Activated naive CD8-positive, alpha-beta T cell (primary cell): Measurements from ENCODE around the gene TMEM225.
"Not testable (repeated sequence)": the region's sequence is repeated elsewhere in the genome, so short reads cannot be mapped to it uniquely, and the experiment has no call there.

Source experiments
- H3K27ac Mint-ChIP-seq: one replicate; pipeline ENCODE4 v1.8.0; 2021; ENCODE audit warnings: mixed read lengths
- H3K27me3 Mint-ChIP-seq: one replicate; pipeline ENCODE4 v1.8.0; 2021; ENCODE audit warnings: mixed read lengths
- H3K36me3 Mint-ChIP-seq: one replicate; pipeline ENCODE4 v1.8.0; 2021; ENCODE audit warnings: mixed read lengths
- H3K4me1 Mint-ChIP-seq: one replicate; pipeline ENCODE4 v1.8.0; 2021; ENCODE audit warnings: low read depth, mixed read lengths
- H3K4me3 Mint-ChIP-seq: one replicate; pipeline ENCODE4 v1.8.0; 2021; ENCODE audit warnings: mild to moderate bottlenecking, mixed read lengths
- H3K9me3 Mint-ChIP-seq: one replicate; pipeline ENCODE4 v1.8.0; 2021; ENCODE audit warnings: low read depth, mixed read lengths

The TMEM225 gene

DNA sequence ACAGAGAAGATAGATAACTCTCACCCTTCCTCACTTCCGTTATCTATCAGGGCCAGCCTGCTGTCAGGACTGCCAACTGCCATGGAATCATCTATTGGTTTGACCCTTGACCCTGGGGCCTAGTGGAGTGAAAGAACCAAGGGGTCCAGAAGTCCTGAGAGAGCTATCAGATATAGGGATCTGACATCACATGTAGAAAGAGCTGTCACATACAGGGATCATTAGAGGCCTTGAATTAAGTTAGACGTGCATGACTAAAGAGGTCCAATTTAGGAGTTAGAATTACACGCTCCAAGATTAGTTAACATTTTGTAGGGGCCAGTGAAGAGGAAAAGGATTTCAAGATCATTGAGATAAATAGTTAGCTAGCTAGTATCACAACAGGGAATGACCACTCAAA is at the start of gene TMEM225:
TMEM225 (minus strand) TSS at position 101 of the 400 bp plus-strand sequence. CDS start 245 bp downstream, outside the sequence.
- Mint-ChIP-seq H3K4me1 (no peaks in the 10 kb centered on the region), H3K27me3 (peaks cover 3% of the 10 kb centered on the region), H3K27ac (no peak within 1 kb of the TSS), H3K9me3 (no peaks in the 10 kb centered on the region), H3K36me3 (no peaks in the 10 kb centered on the region), H3K4me3 (no peak within 1 kb of the TSS)

DNA sequence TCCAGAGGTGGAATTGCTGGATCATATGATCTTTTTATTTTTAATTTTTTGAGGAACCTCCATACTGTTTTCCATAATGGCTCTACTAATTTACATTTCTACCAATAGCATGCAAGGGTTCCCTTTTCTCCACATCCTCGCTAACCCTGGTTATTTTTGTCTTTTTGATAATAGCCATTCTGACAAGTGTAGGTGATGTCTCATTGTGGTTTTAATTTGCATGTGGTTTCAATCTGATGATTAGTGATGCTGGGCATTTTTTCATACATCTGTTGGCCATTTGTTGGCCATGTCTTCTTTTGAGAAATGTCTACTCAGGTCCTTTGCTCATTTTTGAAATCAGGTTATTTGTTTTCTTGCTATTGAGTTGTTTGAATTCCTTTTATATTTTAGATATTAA is 38.6 kb upstream of the TMEM225 start:
- Mint-ChIP-seq H3K4me3 (no peak overlapping the region), H3K9me3 (no peaks in the 10 kb centered on the region), H3K27me3 (peaks cover 2% of the 10 kb centered on the region), H3K36me3 (no peaks in the 10 kb centered on the region), H3K4me1 (no peaks in the 10 kb centered on the region), H3K27ac (no peak overlapping the region)

DNA sequence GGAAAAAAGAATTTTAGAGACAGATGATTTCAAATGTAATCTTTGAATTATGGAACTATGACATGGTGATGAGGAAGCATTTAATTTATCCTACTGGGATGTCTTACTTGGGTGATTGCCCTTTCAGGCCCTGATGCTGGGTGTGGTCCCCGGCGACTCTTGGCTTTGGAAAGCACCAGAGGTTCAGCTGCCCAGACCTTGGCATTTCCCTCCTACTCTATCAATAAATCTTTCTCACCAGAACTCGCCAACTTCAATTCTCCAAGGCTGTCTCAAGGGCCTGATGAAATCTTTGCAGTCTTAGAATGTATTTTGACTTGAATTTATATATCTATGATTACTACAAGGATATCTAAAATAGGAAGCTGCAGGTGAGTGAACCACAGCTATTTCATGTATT is 35.5 kb upstream of the TMEM225 start:
- H3K36me3 Mint-ChIP-seq = no peaks in the 10 kb centered on the region
- peaks cover 2% of the 10 kb centered on the region for H3K27me3 Mint-ChIP-seq
- no peak overlapping the region for H3K4me3 Mint-ChIP-seq
- no peaks in the 10 kb centered on the region for H3K4me1 Mint-ChIP-seq
- no peak overlapping the region for H3K27ac Mint-ChIP-seq
- H3K9me3 Mint-ChIP-seq = no peaks in the 10 kb centered on the region

DNA sequence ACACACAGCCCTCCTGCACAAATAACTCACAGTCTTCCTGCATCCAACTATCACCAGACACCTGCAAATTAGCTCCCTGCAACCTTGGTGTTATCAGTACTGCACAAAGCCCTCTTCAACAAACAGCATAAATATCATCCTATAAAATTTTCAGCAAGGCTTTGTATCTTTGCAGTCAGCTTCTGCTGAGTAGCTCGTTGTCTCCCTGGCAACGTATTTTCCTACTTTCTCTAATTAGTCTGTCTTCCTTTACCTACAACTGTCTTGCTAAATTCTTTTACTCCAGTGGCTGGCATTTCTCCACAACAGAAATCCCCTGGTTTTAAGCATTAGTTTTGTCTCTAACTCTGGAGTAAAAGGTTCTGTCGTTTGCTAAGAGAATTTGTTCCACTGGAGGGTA is 20.4 kb upstream of the TMEM225 start:
- no peak overlapping the region for H3K27ac Mint-ChIP-seq
- peaks cover 2% of the 10 kb centered on the region for H3K27me3 Mint-ChIP-seq
- H3K9me3 Mint-ChIP-seq = no peaks in the 10 kb centered on the region
- H3K36me3 Mint-ChIP-seq = no peaks in the 10 kb centered on the region
- H3K4me1 Mint-ChIP-seq = no peaks in the 10 kb centered on the region
- no peak overlapping the region for H3K4me3 Mint-ChIP-seq

DNA sequence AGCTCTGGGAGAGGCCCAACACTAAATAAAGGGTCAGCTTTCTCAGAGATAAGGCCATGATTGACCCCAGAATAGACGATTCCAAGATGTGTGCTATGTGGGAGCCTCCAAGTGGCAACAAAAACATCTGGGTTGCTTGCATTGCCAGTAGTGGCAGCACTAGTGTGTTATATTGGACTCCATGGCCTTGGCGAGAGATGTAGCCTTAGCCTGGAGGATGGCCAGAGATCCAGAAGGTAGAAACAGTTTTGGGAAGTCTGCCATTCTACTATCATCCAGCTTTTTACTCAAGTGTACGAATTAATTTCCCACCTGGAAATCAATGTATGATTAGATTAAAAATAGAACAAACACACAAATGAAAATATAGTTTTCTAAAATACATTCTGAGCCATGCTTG is 19.5 kb upstream of the TMEM225 start:
- Mint-ChIP-seq H3K27ac (no peak overlapping the region), H3K36me3 (no peaks in the 10 kb centered on the region), H3K9me3 (no peaks in the 10 kb centered on the region), H3K27me3 (peaks cover 2% of the 10 kb centered on the region), H3K4me1 (no peaks in the 10 kb centered on the region), H3K4me3 (no peak overlapping the region)

- Mint-ChIP-seq H3K9me3 (no peaks in the 10 kb centered on the region), H3K36me3 (no peaks in the 10 kb centered on the region), H3K27me3 (peaks cover 2% of the 10 kb centered on the region), H3K4me1 (no peaks in the 10 kb centered on the region), H3K4me3 (no peak overlapping the region), H3K27ac (no peak overlapping the region)
Observed at GRCh38 chr11:123903932-123904331, 18.5 kb upstream of the TMEM225 start.

GRCh38 chr11:123901867-123902266 is 16.4 kb upstream of the TMEM225 start, which contains the start of gene OR8D4:
Gene OR8D4, plus strand, starts transcription at chr11:123902167. Its CDS starts 4,265 bp downstream, at chr11:123906432.
- Mint-ChIP-seq H3K9me3 (no peaks in the 10 kb centered on the region), H3K27ac (no peak within 1 kb of the TSS)

DNA sequence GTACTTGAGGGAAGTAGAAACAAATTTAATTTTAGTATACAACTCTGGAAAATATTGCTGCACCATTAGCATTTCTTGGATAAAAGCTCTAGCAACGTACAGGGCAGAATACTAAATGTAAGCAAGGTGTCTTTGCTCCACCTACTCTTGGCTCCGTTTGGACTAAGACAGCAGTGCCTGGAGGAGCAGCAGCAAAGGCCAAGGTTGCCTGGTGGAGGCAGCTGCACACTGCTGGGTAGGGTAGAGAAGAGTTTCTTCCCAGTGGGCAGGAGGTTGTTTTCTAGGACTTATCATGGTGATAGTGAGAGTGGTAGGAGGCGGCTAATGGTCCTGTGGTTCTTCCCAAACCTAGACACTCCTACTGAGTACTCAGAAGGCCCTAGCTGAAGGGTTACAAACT is 14.3 kb upstream of the TMEM225 start:
- H3K4me3 Mint-ChIP-seq = no peak overlapping the region
- H3K36me3 Mint-ChIP-seq = no peaks in the 10 kb centered on the region
- no peaks in the 10 kb centered on the region for H3K4me1 Mint-ChIP-seq
- no peaks in the 10 kb centered on the region for H3K27me3 Mint-ChIP-seq
- no peaks in the 10 kb centered on the region for H3K9me3 Mint-ChIP-seq
- H3K27ac Mint-ChIP-seq = no peak overlapping the region

More at GRCh38 chr11:123901867-123902266, 16.4 kb upstream of the TMEM225 start, which contains the start of gene OR8D4:
- Mint-ChIP-seq H3K27me3 (peaks cover under 1% of the 10 kb centered on the region), H3K4me1 (no peaks in the 10 kb centered on the region), H3K4me3 (no peak within 1 kb of the TSS), H3K36me3 (no peaks in the 10 kb centered on the region)

GRCh38 chr11:123892031-123892430 is 6.6 kb upstream of the TMEM225 start:
- Mint-ChIP-seq H3K4me1 (no peaks in the 10 kb centered on the region), H3K36me3 (no peaks in the 10 kb centered on the region), H3K27me3 (no peaks in the 10 kb centered on the region), H3K4me3 (no peak overlapping the region), H3K27ac (no peak overlapping the region), H3K9me3 (no peaks in the 10 kb centered on the region)

GRCh38 chr11:123880912-123881311 is 4.6 kb downstream of the TMEM225 start:
- H3K27me3 Mint-ChIP-seq = peaks cover 5% of the 10 kb centered on the region
- no peaks in the 10 kb centered on the region for H3K36me3 Mint-ChIP-seq
- no peaks in the 10 kb centered on the region for H3K9me3 Mint-ChIP-seq

GRCh38 chr11:123867795-123868194 is 17.7 kb downstream of the TMEM225 start:
- not testable (repeated sequence) for H3K9me3 Mint-ChIP-seq, H3K27me3 Mint-ChIP-seq, H3K4me3 Mint-ChIP-seq, H3K4me1 Mint-ChIP-seq, H3K36me3 Mint-ChIP-seq, H3K27ac Mint-ChIP-seq

More at GRCh38 chr11:123880912-123881311, 4.6 kb downstream of the TMEM225 start:
- no peak overlapping the region for H3K4me3 Mint-ChIP-seq
- no peaks in the 10 kb centered on the region for H3K4me1 Mint-ChIP-seq
- no peak overlapping the region for H3K27ac Mint-ChIP-seq

DNA sequence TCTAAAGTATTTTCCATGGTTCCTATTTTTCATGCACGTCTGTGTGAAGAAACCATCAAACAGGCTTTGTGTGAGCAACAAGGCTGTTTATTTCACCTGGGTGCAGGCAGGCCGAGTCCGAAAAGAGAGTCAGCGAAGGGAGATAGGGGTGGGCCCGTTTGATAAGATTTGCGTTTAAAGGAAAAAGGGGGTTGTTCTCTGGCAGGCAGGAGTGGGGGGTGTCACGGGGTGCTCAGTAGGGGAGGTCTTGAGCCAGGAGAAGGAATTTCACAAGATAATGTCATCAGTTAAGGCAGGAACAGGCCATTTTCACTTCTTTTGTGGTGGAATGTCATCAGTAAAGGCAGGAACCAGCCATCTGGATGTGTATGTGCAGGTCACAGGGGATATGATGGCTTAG is 20.2 kb downstream of the TMEM225 start:
- H3K27me3 Mint-ChIP-seq = not testable (repeated sequence)

DNA sequence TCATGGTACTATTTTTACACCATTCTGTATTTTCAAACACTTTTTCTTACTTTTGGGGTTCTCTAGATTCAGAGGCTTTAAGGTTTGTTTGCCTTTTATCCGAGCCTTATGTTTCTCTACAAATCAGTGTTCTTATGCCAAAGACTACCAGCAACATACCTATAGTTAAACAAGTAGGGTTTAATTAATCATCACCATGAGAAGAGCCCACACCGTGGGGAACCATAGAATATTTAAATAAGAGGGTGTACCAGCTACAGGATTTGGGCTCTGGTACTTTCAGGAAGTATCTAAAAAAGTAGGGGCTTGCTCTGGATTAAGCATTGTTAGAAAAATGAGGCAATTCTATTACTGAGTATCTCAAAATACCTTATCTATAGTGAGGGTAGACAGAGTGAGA is 25.7 kb downstream of the TMEM225 start:
- Mint-ChIP-seq H3K27ac (no peak overlapping the region), H3K9me3 (no peaks in the 10 kb centered on the region), H3K27me3 (no peaks in the 10 kb centered on the region), H3K4me3 (no peak overlapping the region), H3K36me3 (no peaks in the 10 kb centered on the region), H3K4me1 (no peaks in the 10 kb centered on the region)

More for the DNA sequence above, 20.2 kb downstream of the TMEM225 start:
- H3K36me3 Mint-ChIP-seq, H3K4me3 Mint-ChIP-seq, H3K4me1 Mint-ChIP-seq, H3K27ac Mint-ChIP-seq, H3K9me3 Mint-ChIP-seq: not testable (repeated sequence)

DNA sequence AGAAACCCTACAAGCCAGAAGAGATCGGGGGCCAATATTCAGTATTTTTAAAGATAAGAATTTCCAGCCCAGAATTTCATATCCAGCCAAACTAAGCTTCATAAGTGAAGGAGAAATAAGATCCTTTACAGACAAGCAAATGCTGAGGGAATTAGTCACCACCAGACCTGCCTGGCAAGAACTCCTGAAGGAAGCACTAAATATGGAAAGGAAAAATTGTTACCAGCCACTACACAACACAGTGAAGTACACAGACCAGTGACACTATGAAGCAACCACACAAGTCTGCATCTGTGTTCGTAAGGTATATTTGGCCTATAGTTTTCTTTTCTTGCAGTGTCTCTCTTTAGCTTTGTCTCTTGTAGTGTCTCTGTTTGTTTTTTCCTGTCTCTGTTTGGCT is 29.0 kb downstream of the TMEM225 start:
- Mint-ChIP-seq H3K9me3 (no peaks in the 10 kb centered on the region), H3K27ac (no peak overlapping the region), H3K36me3 (no peaks in the 10 kb centered on the region), H3K4me1 (no peaks in the 10 kb centered on the region), H3K27me3 (peaks cover 10% of the 10 kb centered on the region), H3K4me3 (no peak overlapping the region)

GRCh38 chr11:123853038-123853437 is 32.4 kb downstream of the TMEM225 start:
- Mint-ChIP-seq H3K4me3 (no peak overlapping the region), H3K36me3 (no peaks in the 10 kb centered on the region), H3K4me1 (no peaks in the 10 kb centered on the region), H3K27ac (no peak overlapping the region), H3K9me3 (no peaks in the 10 kb centered on the region), H3K27me3 (peaks cover 12% of the 10 kb centered on the region)

GRCh38 chr11:123852321-123852720 is 33.1 kb downstream of the TMEM225 start:
- no peak overlapping the region for H3K27ac Mint-ChIP-seq
- no peaks in the 10 kb centered on the region for H3K4me1 Mint-ChIP-seq
- no peaks in the 10 kb centered on the region for H3K36me3 Mint-ChIP-seq
- H3K27me3 Mint-ChIP-seq = peaks cover 12% of the 10 kb centered on the region
- no peaks in the 10 kb centered on the region for H3K9me3 Mint-ChIP-seq
- no peak overlapping the region for H3K4me3 Mint-ChIP-seq
